NCI-H146 (cell line): ENCODE results near the gene MAN1B1.
"Not testable (repeated sequence)": the region's sequence is repeated elsewhere in the genome, so short reads cannot be mapped to it uniquely, and the experiment has no call there.

ENCODE experiments used
- DNase-seq: peaks from one replicate; lab custom pipeline; 2025; lab: John Stamatoyannopoulos, UW

MAN1B1 gene

DNA sequence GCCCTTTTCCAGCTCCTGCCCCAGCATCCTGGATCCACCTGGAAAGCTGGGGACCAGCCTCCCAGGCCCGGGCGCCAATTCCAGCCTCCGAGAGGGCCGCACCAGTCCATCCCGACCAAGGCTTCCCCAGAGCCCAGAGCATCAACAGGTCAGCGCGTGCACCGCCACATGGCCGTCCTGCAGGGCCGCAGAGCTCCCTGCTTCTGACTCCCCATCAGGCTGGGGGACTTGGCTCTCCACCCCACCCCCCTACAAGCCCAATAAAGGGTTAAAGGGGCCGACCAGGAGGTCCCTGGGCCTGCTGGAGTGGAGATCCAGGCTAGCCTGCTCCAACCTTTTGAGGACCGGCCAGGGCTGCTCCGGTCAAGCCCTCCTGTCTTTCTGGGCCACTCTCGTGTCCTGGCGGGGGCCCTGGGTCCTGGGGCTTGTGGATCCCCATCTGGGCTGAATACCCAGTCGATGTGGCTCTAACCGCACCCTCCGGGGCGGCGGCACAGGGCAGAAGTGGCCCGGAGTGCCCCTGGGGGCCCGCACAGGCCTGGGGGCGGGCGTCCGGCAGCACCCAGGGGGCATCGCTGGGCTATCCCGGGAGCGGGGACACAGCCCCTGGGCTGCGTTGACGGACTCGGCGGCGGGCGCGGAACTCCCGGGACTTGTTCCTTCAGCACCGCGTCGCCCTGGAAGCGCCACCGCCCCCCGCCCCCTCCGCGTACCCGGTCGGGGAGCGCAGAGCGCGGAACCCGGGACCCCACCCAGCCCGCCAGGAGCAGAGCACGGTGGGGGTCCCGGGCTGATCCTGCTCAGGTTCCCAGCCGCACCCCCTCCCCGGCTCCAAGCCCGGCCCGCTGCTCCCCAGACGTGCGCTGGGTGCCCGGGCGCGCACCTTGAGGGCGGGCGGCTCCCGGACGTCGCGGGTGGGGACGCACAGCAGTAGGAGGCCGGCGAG is 33.5 kb upstream of the MAN1B1 start:
- DNase-seq: peak; percentile 40

DNA sequence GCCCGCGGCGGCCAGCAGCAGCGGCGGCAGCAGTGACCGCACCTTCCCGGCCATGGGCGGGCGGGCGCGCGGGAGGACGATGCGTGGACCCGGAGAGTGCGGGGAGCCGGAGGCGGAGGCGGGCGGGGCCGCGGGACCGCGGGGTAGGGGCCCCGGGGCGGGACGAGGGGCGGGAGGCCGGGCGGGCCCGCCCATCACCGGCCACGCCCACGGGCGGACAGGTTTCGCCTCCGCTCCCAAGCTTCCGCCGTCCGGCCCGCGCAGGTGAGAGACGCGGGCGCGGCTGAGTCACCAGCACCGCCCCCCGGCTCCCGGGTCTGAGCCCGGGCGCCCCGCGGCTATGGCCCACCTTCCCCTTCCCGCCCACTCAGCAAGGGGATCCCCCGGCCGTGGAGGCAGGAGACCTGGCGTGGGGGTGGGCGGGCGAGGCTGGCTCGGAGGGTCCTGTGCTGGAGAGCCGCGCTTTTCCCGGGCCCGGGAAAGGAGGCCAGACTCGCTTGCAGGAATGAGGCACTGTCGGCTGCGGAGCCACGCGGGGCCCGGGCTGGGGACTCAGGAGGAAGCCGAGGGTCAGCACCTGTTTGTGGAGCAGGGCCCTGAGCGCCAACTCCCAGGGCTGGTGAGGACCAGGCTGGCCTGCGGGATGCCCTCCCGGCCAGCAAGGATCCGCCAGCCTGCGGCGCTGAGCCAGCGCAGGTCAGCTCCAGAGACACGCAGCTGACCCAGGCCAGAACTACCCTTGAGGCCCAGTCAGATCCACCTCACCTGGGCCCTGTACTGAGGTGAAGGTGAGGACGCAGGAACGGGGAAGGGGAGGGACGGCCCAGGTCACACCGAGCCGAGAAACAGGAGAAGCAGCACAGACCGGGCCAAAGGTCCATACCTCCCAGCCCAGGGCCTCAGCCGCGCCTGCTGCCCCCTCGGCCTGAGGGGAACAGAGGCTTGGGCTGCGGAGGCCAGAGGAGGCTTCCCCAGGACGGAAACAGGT is 32.5 kb upstream of the MAN1B1 start, which contains the start of gene ENTPD2:
Gene ENTPD2 (minus strand): TSS at position 118 of the 988 bp plus-strand sequence. CDS start 64 bp downstream, at position 54.
- DNase-seq: peak; percentile 65

DNA sequence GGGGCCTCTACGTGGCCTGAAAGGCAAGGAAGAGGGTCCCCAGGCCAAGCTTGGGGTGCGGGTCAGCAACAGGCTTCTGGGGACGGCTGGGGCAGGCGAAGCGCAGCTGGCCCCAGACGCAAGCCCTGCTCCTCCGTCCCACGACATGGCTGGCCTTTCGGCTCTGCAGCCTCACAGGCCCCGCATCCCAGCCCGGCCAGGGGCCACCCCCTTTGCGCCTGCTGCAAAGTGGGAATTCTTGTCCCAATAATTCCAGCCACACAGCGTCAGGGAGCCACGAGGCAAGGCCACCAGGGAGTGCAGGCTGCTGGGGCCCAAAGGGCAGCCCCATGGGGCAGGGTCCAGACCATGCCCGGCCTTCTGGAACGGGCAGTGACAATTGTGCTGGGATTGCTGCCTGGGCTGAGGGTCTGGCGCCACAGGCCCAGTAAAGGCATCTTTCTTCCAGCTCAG is 31.8 kb upstream of the MAN1B1 start:
- no peak for DNase-seq

GRCh38 chr9:137055385-137056364 is 31.1 kb upstream of the MAN1B1 start:
- no peak for DNase-seq

- DNase-seq: no peak
Measured at GRCh38 chr9:137056739-137057415, 29.9 kb upstream of the MAN1B1 start.

- DNase-seq: peak; percentile 68
Measured at GRCh38 chr9:137057545-137057944, 29.2 kb upstream of the MAN1B1 start.

DNA sequence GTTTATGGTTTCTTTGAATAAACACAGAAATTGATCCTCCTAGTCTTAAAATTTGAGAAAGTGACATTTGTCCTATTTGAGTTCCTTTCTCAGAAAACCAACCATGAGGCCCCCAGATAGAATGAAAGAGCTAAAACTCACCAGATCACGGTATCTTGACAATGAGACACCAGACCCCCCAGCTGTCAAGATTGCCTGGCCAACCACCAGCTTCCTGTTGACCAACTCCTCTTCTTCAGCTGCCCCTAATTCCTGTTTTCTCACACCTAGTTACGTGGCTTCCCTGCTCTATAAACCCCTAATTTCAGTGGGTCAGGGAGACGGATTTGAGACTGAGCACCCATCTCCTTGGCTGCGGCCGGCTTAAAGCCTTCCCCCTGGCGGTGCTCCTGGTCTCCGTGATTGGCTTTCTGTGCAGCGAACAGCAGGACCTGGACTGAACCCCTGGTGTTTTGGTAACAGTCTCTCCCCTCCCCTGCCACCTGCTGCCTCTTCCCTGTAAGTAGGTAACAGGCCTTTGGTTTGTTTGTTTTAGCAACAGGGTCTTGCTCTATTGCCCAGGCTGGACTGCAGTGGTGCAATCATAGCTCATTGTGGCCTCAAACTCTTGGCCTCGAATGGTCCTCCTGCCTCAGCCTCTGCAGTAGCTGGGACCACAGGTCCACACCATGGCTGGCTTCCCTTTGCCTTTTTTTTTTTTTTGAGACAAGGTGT is 28.1 kb upstream of the MAN1B1 start:
- DNase-seq: peak; percentile 63

DNA sequence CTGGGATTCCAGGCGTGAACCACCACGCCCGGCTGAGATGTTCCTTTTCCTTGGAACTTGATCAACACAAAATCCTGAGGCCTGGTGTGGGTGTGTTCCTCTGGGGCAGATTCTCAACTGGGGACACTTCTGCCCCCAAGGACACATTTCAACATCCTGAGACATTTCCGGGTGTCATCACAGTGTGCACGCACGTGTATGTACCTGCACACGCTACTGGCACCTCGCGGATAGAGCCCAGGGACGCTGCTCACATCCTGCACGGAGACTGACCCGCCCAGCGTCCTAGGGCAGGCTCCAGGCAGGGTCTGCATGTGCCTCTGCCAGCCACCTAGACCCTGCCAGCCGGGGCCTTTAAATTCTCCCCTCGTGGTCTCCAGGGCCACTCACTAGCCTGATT is 24.4 kb upstream of the MAN1B1 start:
- DNase-seq: no peak

DNA sequence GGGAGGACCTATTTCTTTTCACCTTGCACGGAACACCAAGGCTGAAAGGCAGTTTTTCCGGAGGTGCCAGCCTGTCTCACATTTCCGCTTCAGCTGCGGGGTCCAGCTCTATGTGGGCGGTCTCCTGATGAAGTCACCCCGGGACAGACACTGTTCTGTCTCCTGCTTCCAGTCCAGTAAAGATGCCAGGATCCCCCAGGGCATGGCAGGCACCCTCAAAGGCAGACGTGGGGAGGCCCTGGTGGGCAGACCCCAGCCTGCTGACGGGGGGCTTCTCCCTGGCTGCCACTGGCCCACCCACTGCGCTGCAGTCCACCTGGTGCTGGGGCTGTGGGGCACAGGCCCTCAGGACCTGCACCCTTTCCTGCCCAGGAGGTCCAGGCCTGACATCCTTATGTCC is 24.0 kb upstream of the MAN1B1 start:
- not testable (repeated sequence) for DNase-seq

- no peak for DNase-seq
Measured at GRCh38 chr9:137063311-137064026, 23.3 kb upstream of the MAN1B1 start.

- peak; percentile 46 for DNase-seq
Measured at GRCh38 chr9:137064027-137064879, 22.5 kb upstream of the MAN1B1 start.

DNA sequence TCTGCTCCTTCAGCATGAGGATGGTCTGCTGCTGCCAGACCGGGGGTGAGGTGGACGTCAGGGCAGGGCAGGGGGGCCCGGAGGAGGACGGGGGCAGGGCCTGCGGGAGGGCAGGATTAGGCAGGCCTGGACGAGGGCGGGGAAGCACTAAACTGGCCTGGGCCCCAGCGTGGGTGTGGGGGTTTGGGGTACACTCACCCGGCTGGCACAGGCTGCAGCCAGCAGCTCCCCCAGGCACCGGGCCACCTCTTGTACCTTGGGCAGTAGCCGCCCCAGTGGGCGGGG is 22.0 kb upstream of the MAN1B1 start:
- no peak for DNase-seq

DNA sequence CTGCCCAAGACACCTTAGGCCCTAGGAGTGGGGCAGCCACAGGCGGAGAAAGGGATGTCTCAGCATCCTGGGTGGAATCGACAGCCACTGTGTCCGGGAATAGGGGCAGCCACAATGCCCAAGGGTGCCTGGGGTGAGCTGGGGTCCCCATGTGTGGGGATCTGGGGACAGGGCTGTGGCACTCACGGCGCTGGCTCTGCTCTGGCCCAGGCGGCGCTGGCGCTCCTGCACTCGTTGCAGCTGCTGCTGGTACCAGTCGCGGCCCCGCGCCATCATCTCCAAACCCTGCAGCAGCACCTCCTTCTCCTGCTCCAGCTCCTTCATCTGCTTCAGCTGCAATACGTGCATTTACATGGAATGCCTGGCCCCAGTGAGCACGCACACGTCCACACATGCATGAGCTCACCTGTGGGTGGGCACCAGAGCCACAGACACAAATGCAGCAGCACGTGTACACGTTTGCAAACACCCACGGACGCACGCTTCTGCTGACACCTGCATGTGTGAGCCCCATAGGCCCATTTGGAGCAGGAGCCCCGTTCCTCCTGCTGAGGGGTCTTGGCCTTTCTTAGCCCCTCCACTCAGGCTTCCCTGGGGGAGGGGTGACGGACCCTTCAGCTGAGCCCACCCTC is 21.3 kb upstream of the MAN1B1 start:
- no peak for DNase-seq

GRCh38 chr9:137066096-137066861 is 20.5 kb upstream of the MAN1B1 start:
- no peak for DNase-seq

DNA sequence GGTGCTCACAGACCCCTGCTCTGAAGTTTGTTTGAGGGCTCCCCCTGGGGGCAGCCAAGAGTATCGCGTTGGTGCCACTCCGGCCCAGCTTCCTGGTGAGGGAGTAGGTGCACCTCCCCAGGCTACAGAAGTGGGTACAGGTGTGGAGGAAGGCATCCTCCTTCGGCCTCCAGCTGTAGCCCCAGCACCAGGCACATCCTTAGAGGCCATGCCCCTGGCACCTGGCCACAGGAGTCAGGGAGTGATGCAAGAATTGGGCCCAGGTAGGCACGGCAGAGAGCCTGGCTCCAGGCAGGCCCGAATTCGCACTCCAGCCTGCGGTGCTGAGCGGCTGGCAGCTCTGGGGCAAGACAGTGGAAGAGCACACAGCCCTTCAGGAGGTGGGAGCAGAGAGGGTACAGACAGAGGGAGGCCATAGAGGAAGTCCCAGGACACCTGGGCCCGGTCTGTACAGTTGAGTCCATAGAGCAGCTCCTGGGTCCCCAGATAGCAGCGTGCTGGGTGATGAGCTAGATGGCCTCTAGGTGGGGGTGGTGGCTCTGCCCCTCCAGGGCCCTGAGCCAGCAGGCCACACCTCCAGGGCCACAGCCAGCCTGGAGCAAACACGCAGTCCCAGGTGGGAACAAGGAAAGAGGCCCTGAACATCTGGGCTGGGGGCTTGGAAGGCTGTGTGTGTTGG is 18.8 kb upstream of the MAN1B1 start:
- peak; percentile 70 for DNase-seq
